GM23338 (cell line): ENCODE results near the gene MRPS7. TPM values are rescaled to one million over a fixed set of nuclear protein-coding genes. Genes with fewer than 3 reads are reported as not detected.

Source experiments
- ATAC-seq: fragments of 200-7000 bp; cut with Tn5 transposase; 3 replicates; pipeline ENCODE4 v1.9.1; 2020
- DNase-seq: peaks from one replicate; pipeline ENCODE4 v3.0.0-alpha.2; 2015; ENCODE audit warnings: low spot score
- H2AFZ ChIP-seq: fragments of 200-600 bp; sonication (generic); 2 replicates; pipeline ENCODE4 v1.8.0; 2016; ENCODE audit warnings: antibody characterized with exemption, mild to moderate bottlenecking, moderate library complexity
- H3F3A ChIP-seq: fragments of 200-600 bp; sonication (generic); replicated peaks from 2 replicates; pipeline ENCODE4 v1.8.0; 2017; ENCODE audit warnings: antibody characterized with exemption, mixed run types, low read depth
- H3K27ac ChIP-seq: fragments of 200-600 bp; sonication (generic); 2 replicates; pipeline ENCODE4 v1.6.1; 2016; ENCODE audit warnings: low read depth
- H3K27me3 ChIP-seq: fragments of 200-600 bp; sonication (generic); 2 replicates; pipeline ENCODE4 v1.8.0; 2016; ENCODE audit warnings: mild to moderate bottlenecking, mixed run types, moderate library complexity; ENCODE audit not compliant: insufficient read depth
- H3K36me3 ChIP-seq: fragments of 200-600 bp; sonication (generic); 2 replicates; pipeline ENCODE4 v1.8.0; 2016; ENCODE audit warnings: mild to moderate bottlenecking; ENCODE audit not compliant: insufficient read depth
- H3K4me1 ChIP-seq: fragments of 200-600 bp; sonication (generic); 2 replicates; pipeline ENCODE4 v1.8.0; 2016; ENCODE audit warnings: mild to moderate bottlenecking, moderate library complexity; ENCODE audit not compliant: insufficient read depth
- H3K4me2 ChIP-seq: fragments of 200-600 bp; sonication (generic); 2 replicates; pipeline ENCODE4 v1.7.1; 2017; ENCODE audit warnings: mixed run types
- H3K4me3 ChIP-seq: fragments of 200-600 bp; sonication (generic); 2 replicates; pipeline ENCODE4 v1.6.1; 2016; ENCODE audit warnings: mixed run types
- H3K79me2 ChIP-seq: fragments of 200-600 bp; sonication (generic); replicated peaks from 2 replicates; pipeline ENCODE4 v1.8.0; 2017; ENCODE audit warnings: mild to moderate bottlenecking; ENCODE audit not compliant: insufficient read depth
- H3K9me2 ChIP-seq: fragments of 200-600 bp; sonication (generic); 2 replicates; pipeline ENCODE4 v1.8.0; 2017; ENCODE audit not compliant: insufficient read depth
- H4K20me1 ChIP-seq: fragments of 200-600 bp; sonication (generic); replicated peaks from 2 replicates; pipeline ENCODE4 v1.8.0; 2017; ENCODE audit warnings: mild to moderate bottlenecking; ENCODE audit not compliant: insufficient read depth
- H3K27ac Mint-ChIP-seq: 2 replicates; pipeline ENCODE4 v1.8.0; 2020; ENCODE audit warnings: inconsistent platforms, mild to moderate bottlenecking, moderate library complexity, mixed read lengths
- H3K27me3 Mint-ChIP-seq: 3 replicates; pipeline ENCODE4 v1.8.0; 2022; ENCODE audit warnings: low read depth, mild to moderate bottlenecking, moderate library complexity, mixed read lengths, inconsistent platforms; ENCODE audit not compliant: insufficient read depth, poor library complexity
- H3K36me3 Mint-ChIP-seq: 3 replicates; pipeline ENCODE4 v1.8.0; 2021; ENCODE audit warnings: low read depth, mild to moderate bottlenecking, inconsistent platforms, moderate library complexity, mixed read lengths
- H3K4me1 Mint-ChIP-seq: 3 replicates; pipeline ENCODE4 v1.8.0; 2020; ENCODE audit warnings: mild to moderate bottlenecking, inconsistent platforms, mixed read lengths
- H3K4me3 Mint-ChIP-seq: 3 replicates; pipeline ENCODE4 v1.8.0; 2021; ENCODE audit warnings: moderate library complexity, mild to moderate bottlenecking, inconsistent platforms, mixed read lengths
- H3K9me3 Mint-ChIP-seq: 3 replicates; pipeline ENCODE4 v1.8.0; 2020; ENCODE audit warnings: moderate library complexity, mild to moderate bottlenecking, inconsistent platforms, mixed read lengths
- CREB1 ChIP-seq: fragments of 250-450 bp; sonication (Bioruptor Pico); IDR thresholded peaks from 2 replicates; pipeline ENCODE4 v1.5.0; 2020; ENCODE audit warnings: low read depth, mild to moderate bottlenecking, moderate library complexity
- CTCF ChIP-seq, 2 experiments: fragments of 200-600 bp in 1 of 2; sonication (generic) in 1 of 2; conservative IDR thresholded peaks; 2 replicates each; pipeline versions ENCODE4 v1.5.1 to v1.6.1; 2016 to 2017; ENCODE audit warnings: antibody characterized with exemption in 2 of 2, low read depth in 2 of 2, mild to moderate bottlenecking in 2 of 2, moderate library complexity in 1 of 2
- EZH2 ChIP-seq: fragments of 200-600 bp; sonication (generic); IDR thresholded peaks from one replicate; pipeline ENCODE4 v1.8.0; 2017; ENCODE audit warnings: antibody characterized with exemption, mild to moderate bottlenecking, low read depth; ENCODE audit not compliant: unreplicated experiment
- NANOG ChIP-seq: IDR thresholded peaks from 2 replicates; pipeline ENCODE4 v1.6.1; 2016; ENCODE audit warnings: antibody characterized with exemption, borderline replicate concordance
- REST ChIP-seq: IDR thresholded peaks from one replicate; pipeline ENCODE4 v1.6.1; 2018; ENCODE audit warnings: antibody characterized with exemption; ENCODE audit not compliant: unreplicated experiment
- STAT1 ChIP-seq: IDR thresholded peaks from one replicate; pipeline ENCODE4 v1.6.1; 2016; ENCODE audit warnings: antibody characterized with exemption; ENCODE audit not compliant: unreplicated experiment
- ZNF331 ChIP-seq: fragments of 250-450 bp; sonication (Bioruptor Pico); IDR thresholded peaks from 2 replicates; pipeline ENCODE4 v1.5.0; 2020; ENCODE audit warnings: low read depth, mild to moderate bottlenecking, moderate library complexity
- polyA plus RNA-seq: library from polyadenylated mRNA; unstranded; fragments of >200 nt; fragmentation: Nextera tagmentation; extraction: Ambion mirVana; gene quantifications from 2 replicates; pipeline ENCODE4 v1.2.1, GENCODE V29; 2016
- total RNA-seq: library from RNA; depleted of rRNA; stranded (reverse); fragments of >200 nt; shearing (Covaris generic); gene quantifications from 2 replicates; pipeline ENCODE4 v1.2.3, GENCODE V29; 2014

Gene MRPS7
- total and polyA plus RNA-seq, 2 experiments from 2014 or later: 60.6 to 114 TPM

GRCh38 chr17:75228847-75229246 lies 32.8 kb upstream of the MRPS7 start:
- no peak overlapping the region for H3K27ac ChIP-seq
- peaks cover 35% of the 10 kb centered on the region for H3K36me3 ChIP-seq
- ATAC-seq: no peak
- no peak overlapping the region for H3K4me3 ChIP-seq
- Mint-ChIP-seq H3K4me3 (no peak overlapping the region), H3K9me3 (no peaks in the 10 kb centered on the region), H3K36me3 (peaks cover 82% of the 10 kb centered on the region), H3K27ac (no peak overlapping the region), H3K27me3 (peaks cover 4% of the 10 kb centered on the region), H3K4me1 (no peaks in the 10 kb centered on the region)
- no peaks in the 10 kb centered on the region for H3K9me2 ChIP-seq
- H3K4me1 ChIP-seq: no peaks in the 10 kb centered on the region
- peaks cover 3% of the 10 kb centered on the region for H4K20me1 ChIP-seq
- no peak for TF ChIP-seq ZNF331 (CRISPR knock-in tag)
- no peak for TF ChIP-seq NANOG
- H2AFZ ChIP-seq: no peak overlapping the region
- H3K4me2 ChIP-seq: no peak overlapping the region
- H3K79me2 ChIP-seq: no peaks in the 10 kb centered on the region
- H3K27me3 ChIP-seq: no peaks in the 10 kb centered on the region
- H3F3A ChIP-seq: peaks cover 13% of the 10 kb centered on the region; the same call in 1 of the 2 replicates
- no peak for DNase-seq

GRCh38 chr17:75231071-75231470 lies 30.6 kb upstream of the MRPS7 start:
- no peak overlapping the region for H3K4me3 Mint-ChIP-seq
- no peaks in the 10 kb centered on the region for H3K9me3 Mint-ChIP-seq
- peaks cover 26% of the 10 kb centered on the region for H3F3A ChIP-seq
- no peaks in the 10 kb centered on the region for H3K4me1 ChIP-seq
- H3K36me3 Mint-ChIP-seq: peaks cover 83% of the 10 kb centered on the region
- H3K36me3 ChIP-seq: peaks cover 46% of the 10 kb centered on the region
- no peak overlapping the region for H3K4me2 ChIP-seq
- H3K4me1 Mint-ChIP-seq: no peaks in the 10 kb centered on the region
- TF ChIP-seq STAT1 (no peak), CREB1 (CRISPR knock-in tag) (no peak), REST (no peak), CTCF (conservative IDR thresholded peaks at IDR 0.05; ENCODE audit: low read depth in 2 of 2) (no peak), EZH2 (no peak)
- H3K27ac Mint-ChIP-seq: no peak overlapping the region
- H4K20me1 ChIP-seq: peaks cover 3% of the 10 kb centered on the region
- H3K79me2 ChIP-seq: no peaks in the 10 kb centered on the region
- H2AFZ ChIP-seq: no peak overlapping the region
- no peaks in the 10 kb centered on the region for H3K9me2 ChIP-seq
- ATAC-seq: no peak
- peaks cover 12% of the 10 kb centered on the region for H3K27me3 Mint-ChIP-seq
- H3K27me3 ChIP-seq: no peaks in the 10 kb centered on the region
- DNase-seq: no peak
- no peak overlapping the region for H3K4me3 ChIP-seq
- no peak overlapping the region for H3K27ac ChIP-seq
